ACHN (cell line): Measurements from ENCODE around the gene AGPS.
"Not testable (repeated sequence)": the region's sequence is repeated elsewhere in the genome, so short reads cannot be mapped to it uniquely, and the experiment has no call there.

Experiments
- DNase-seq: peaks from one replicate; pipeline ENCODE4 v3.0.0-alpha.2; 2015
- in situ Hi-C: cut with HindIII; loops from 2 replicates; pipeline ENCODE4 v1.10.0; 2017; ENCODE audit warnings: low sequenced_read_pairs, low pct_ligation_motif_present, low pct_unique_long_range_greater_than_20kb

Gene AGPS

DNA sequence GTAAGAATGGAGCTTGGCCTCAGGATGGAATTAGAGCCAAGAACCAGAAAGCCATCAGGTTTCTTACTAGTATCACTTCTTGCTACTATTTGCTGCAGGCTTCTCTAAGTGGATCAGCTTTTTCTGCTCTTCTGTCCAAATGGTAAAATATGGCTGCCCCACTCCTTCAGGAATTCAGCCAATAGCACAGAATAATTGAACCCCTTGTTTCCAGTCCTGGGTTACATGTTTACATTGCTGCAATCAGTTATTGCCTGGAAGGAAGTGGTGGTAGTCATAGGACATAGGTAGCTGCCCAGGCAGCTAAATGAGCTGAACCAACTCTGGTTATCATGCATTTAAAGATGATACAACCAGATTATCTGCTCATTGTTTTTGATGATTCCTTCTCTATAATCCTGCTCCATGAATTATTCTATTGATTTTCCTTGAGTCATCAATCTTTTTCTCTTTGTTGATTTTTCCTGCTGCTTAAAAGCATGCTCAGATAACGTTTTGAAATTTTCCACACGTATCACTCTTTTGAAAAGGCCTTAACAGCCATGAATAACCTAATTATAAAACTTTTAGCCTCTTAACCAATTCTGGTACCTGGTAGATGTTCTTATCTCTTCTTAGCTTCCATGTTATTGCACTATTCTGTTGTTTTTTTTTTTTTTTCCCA is 12.6 kb downstream of the AGPS start:
- in situ Hi-C loops, result no loop called here
- DNase-seq, result no peak

DNA sequence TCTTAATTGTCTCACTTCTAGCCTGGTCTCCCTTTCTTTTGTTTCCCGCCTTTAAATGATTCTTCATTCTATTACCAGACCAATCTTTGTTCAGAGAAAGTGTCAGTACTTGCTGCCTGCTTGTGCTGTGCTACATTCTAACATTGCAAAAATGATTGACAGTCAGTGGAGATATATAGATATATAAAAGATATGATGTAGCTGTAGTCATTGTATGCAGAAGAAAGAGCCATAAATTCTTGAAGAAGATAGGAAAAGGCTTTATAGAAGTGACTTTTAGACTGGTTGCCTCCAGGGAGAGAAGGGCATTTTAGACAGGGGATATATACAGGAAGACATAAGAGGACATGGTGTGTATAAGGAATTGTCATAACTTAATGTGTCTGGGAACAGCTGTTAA is 13.6 kb downstream of the AGPS start:
- no peak for DNase-seq
- in situ Hi-C loops, result no loop called here

DNA sequence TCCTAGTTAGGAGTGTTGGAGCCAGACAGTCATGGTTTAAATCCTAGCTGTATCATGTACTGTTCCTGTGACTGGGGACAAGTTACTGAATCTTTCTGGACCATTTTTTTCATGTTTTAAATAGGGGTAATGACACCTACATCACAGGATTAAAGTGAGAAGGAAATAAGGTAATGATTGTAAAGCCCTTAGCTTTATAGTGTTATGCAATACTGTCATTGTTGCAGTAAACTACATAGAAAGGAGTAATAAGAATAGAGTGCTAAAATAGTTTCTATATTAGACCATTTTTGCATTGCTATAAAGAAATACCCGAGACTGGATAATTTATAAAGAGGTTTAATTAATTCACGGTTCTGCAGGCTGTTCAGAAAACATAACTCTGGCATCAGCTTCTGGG is 14.5 kb downstream of the AGPS start:
- DNase-seq, result no peak
- in situ Hi-C loops, result no loop called here

DNA sequence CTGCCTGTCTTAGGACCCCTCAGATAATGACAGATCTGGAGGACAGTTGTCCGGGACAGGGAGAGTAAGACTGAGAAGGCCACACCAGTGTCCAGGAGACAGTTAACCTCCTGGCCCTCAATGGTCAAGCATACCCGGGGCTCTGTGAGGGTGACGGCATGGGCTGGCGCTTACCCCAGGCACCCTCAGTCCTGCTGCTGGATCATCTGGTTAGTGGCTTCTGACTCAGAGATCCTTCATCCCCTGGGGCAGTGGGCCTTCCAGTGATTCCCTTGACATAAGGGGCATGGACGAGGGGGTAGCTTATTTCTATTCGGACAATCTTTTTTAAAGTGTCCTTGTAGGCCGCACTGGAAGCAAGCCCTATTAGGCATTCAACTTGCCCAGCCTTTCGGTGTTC is 18.1 kb downstream of the AGPS start:
- in situ Hi-C loops, DNase-seq: not testable (repeated sequence)

DNA sequence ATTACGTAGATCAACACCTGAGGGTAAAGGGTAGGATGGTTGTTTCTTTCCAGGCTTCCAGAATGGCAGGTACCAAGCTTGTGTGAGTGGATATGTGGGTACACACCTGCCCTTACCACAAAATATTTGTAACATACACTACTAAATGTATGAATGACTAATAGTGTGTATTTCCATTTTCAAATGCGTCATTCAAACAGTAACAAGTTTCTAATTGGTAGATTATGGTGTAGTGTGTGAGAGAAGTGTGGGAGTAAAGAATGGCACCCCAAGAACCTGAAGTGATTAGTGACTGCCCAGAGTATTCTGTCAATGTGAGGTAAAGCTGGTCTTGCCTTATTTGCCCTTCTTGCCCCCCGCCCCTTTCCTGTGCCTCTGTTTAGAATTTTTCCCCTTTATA is 21.1 kb downstream of the AGPS start:
- in situ Hi-C loops, result no loop called here
- DNase-seq, result no peak

DNA sequence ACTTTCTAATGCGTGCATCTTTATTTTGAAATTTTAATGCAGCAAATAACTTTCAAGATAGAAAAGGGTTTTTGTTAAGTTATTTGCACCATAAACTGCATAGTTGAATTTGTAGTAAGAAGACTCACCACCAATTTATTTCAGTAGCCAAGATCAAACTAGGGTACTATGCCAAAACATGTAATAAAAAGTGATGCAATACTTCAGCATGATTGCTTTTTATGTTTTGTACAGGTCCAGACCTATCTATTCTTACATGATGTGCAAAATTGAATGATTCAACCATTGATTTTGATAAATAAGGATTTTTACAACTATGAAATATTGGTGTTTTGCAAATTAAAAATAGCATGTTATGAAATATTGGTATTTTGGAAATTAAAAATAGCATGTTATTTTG is 26.7 kb downstream of the AGPS start:
- in situ Hi-C loops, result no loop called here
- DNase-seq, result peak; percentile 29

DNA sequence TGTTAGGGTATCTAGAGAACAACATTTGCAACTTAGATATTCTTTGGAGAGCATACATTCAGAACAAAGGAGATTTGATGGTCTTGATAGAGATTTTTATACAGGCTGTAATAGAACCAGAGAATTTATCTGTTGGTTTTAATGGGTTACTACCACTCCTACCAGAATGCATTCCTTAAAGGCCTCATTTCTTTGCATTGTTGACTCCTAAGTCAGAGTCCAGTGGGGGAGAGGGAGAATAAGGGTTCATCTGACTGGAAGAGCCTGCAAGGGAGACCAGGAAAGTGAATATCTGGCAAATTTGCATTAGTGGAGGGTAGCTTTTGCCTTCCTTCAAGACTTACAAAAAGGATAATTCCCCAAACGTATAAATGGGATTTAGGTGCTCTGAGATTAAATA is 29.7 kb downstream of the AGPS start:
- DNase-seq, result peak; percentile 25
- in situ Hi-C loops, result no loop called here

DNA sequence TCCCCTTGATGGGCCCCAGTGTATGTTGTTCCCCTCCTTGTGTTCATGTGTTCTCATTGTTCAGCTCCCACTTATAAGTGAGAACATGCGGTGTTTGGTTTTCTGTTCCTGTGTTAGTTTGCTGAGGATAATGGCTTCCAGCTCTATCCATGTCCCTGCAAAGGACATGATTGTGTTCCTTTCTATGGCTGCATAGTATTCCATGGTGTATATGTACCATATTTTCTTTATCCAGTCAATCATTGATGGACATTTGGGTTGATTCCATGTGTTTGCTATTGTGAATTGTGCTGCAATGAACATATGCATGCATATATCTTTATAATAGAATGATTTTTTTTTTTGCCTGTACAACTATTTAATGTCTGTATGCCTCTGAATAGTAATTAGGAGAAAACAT is 31.5 kb downstream of the AGPS start:
- in situ Hi-C loops, DNase-seq: not testable (repeated sequence)

DNA sequence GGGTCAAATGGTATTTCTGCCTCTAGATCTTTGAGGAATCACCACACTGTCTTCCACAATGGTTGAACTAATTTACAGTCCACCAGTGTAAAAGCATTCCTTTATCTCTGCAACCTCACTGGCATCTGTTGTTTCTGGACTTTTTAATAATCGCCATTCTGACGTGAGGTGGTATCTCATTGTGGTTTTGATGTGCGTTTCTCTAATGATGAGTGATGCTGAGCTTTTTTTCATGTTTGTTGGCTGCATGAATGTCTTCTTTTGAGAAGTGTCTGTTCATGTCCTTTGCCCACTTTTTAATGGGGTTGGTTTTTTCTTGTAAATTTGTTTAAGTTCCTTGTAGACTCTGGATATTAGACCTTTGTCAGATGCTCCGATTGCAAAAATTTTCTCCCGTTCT is 32.0 kb downstream of the AGPS start:
- in situ Hi-C loops, DNase-seq: not testable (repeated sequence)

DNA sequence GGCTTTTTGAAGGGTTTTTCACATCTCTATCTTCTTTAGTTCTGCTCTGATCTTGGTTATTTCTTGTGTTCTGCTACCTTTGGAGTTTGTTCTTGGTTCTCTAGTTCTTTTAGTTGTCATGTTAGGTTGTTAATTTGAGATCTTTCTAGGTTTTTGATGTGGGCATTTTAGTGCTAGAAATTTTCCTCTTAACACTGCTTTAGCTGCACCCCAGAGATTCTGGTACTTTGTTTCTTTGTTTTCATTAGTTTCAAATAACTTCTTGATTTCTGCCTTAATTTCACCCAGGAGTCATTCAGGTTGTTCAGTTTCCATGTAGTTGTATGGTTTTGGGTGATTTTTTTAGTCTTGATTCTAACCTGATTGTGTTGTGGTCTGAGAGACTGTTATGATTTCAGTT is 34.7 kb downstream of the AGPS start:
- in situ Hi-C loops, result no loop called here
- DNase-seq, result no peak

DNA sequence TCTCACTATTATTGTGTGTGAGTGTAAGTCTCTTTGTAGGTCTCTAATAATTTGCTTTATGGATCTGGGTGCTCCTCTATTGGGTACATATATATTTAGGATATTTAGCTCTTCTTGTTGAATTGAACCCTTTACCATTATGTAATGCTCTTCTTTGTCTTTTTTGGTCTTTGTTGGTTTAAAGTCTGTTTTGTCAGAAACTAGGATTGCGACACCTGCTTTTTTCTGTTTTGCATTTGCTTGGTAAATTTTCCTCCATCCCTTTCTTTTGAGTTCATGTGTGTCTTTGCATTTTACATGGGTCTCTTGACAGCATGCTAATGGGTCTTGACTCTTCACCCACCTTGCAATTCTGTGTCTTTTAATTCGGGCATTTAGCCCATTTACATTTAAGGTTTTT is 35.4 kb downstream of the AGPS start:
- DNase-seq, in situ Hi-C loops: not testable (repeated sequence)

DNA sequence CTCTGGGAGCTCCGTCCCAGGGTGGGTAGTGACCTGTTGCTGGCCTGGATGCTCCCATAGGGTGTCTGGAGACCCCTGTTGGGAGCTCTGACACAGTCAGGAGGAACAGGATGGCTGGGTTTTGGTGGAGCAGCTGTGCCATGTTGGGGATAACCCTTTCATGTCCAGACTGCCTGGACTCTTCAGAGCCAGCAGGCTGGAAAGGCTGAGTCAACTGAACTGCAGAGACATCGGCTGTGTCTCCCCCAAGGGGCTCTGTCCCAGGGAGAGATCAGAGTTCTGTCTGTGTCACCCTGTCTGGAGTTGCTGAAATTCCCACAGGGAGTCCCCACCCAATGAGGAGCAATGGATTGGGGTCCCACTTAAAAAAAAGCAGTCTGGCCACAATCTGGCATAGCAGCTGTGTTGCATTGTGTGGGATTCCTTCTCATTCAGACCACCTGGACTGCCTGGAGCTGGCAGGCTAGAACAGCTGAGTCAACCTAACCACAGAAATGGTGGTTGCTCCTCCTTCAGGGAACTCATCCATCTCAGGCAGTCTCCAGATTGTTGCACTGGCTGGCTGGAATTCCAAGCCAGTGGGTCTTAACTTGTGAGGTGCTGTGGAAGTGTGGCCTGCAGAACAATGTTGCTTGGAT is 37.2 kb downstream of the AGPS start:
- in situ Hi-C loops, result no loop called here

DNA sequence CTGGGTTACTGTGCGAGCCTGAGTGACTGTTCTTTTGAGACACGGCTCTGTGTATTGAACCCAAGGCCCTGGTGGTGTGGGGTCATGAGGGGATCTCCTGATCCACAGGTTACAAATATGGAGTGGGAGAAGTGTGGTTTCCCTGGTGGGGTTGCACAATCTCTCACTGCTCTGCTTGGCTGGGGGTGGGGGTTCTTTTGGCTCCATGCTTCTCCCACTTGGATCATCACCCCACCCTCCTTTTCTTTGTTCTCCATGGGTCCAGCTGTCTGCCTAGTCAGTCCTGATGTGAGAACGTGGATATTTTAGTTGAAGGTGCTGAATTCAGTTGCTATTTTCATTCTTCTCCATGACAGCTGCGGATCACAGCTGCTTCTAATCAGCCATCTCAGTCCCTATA is 37.8 kb downstream of the AGPS start:
- no peak for DNase-seq
- in situ Hi-C loops, result no loop called here

More for the DNA sequence above, 37.2 kb downstream of the AGPS start:
- DNase-seq, result peak; percentile 94

DNA sequence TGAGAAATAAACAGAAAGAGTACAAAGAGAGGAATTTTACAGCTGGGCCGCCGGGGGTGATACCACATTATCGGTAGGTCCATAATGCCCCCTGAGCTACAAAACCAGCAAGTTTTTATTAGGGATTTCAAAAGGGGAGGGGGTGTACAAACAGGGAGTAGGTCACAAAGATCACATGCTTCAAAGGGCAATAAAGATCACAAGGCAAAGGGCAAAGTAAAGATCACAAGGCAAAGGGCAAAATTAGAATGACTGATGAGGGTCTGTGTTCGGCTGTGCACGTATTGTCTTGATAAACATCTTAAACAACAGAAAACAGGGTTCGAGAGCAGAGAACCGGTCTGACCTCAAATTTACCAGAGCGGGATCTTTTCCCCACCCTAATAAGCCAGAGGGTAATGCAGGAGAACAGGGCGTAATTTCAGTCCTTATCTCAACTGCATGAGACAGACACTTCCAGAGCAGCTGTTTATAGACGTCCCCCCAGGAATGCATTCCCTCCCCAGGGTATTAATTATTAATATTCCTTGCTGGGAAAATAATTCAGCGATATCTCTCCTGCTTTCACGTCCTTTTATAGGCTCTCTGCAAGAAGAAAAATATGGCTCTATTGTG is 38.6 kb downstream of the AGPS start:
- DNase-seq, in situ Hi-C loops: not testable (repeated sequence)

DNA sequence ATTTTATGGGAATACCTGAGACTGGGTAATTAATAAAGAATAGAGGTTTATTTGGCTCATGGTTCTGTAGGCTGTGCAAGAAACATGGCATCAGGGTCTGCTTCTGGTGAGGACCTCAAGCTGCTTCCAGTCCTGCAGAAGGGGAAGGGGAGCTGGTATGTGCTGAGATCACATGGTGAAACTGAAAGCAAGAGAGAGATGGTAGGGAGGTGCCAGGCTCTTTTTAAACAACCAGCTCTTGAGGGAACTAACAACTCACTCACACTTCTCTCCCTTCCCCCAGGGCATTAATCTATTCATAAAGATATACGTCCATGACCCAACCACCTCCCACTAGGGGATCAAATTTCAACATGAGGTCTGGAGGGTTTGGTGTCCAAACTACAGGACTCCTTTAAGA is 40.1 kb downstream of the AGPS start:
- in situ Hi-C loops, result no loop called here
- no peak for DNase-seq

DNA sequence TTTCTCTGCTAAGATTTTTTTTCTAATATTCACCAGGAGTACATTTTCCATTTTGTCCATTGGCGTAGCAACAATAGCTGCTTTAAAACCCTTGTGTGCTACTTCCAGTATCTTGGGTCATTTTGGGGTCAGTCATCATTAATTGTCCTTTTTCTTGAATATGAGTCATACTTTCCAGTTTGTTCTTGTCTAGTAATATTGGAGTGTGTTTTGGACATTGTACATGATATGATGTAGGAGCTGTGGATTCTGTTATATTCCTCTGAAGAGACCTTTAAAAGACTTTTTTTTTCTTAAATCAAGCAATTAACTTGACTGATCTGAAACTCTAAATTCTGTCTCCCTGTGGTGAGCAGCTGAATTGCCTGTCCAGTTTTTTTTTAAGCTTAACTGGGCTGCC is 40.8 kb downstream of the AGPS start:
- in situ Hi-C loops, result no loop called here
- DNase-seq, result no peak

DNA sequence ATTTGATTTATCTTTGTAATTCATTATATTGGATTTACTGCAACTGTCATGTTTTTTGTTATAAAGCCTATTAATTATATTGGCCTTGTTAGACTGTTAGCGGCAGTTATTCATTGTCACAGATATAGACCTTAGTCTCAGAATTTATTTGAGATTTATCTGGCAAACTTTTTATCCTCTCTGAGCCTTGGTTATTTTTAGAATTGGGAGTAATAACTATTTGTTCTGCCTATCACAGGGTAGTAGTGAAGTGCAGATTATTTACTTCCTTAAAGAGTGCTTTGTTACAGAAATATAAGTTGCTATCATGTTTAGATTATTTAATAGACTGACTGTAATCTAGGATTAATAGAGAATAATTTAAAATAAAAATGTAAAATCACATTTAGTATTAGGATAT is 41.9 kb downstream of the AGPS start:
- in situ Hi-C loops, result no loop called here
- DNase-seq, result no peak

DNA sequence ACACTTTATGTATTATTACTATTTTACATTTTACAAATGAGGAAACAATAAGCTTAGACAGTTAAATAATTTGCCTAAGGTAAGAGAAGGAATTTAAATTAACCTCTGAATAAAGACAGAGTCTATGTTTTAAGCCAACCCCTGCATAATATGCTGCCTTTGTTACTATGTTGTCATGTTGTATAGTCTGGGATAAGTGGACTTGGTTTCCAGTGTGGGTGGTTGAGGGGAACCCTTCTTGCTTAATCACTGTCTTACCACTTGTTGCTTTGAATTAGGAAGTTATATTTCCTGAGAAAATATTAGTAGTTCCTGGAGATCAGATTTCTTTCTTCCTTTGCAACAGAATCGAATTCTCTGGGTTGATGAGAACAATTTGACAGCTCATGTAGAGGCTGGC is 52.6 kb downstream of the AGPS start:
- in situ Hi-C loops, result no loop called here
- DNase-seq, result no peak

DNA sequence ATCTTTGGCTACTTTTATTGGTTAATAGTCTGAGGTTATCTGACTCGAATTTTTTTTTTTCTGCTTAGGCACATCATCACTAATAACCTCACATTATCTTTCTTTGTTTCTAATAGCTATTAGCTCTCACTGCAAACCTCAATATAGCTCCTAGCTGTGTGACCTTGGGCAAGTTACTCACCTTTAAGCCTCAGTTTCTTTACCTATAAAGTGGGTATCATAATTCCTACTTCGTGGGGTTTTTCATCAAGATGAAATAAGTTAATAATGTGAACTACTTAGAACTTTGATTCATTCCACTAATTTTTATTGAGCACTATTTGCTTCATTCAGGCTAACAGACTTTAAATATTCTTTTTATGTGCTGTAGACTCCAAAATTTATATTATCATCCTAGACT is 55.5 kb downstream of the AGPS start:
- in situ Hi-C loops, result no loop called here
- DNase-seq, result no peak

DNA sequence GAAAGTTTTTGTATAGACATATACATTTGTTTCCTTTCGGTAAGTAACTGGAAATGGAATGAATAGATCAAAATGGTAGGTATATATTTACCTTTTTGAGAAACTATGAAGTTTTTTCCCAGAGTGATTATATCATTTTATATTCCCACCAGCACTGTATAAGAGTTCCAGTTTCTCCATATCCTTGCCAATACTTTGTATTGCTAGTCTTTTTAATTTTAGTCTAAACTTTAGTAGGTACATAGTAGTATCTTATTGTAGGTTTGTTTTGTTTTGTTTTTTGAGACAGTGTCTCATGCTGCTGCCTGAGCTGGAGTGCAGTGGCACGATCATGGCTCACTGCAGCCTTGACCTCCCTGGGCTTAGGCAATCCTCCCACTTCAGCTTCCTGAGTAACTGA is 56.6 kb downstream of the AGPS start:
- in situ Hi-C loops, result no loop called here

More for the DNA sequence above, 56.6 kb downstream of the AGPS start:
- no peak for DNase-seq
